ENCODE measurements around the gene PREB.

PREB gene

GRCh38 chr2:27152796-27153464 is 18.5 kb upstream of the PREB start:
- DNase-seq (ENCODE audit: low read depth, low spot score), result no peak

- DNase-seq (ENCODE audit: low read depth, low spot score), result no peak
These were observed 17.8 kb upstream of the PREB start for GRCh38 chr2:27152102-27152795.

GRCh38 chr2:27150639-27151230 is 16.3 kb upstream of the PREB start:
- no peak for DNase-seq (ENCODE audit: low read depth, low spot score)

- no peak for DNase-seq (ENCODE audit: low read depth, low spot score)
These were observed 15.4 kb upstream of the PREB start for GRCh38 chr2:27149570-27150405.

GRCh38 chr2:27148801-27149439 is 14.5 kb upstream of the PREB start, which contains the start of gene TCF23:
Gene TCF23 (plus strand): TSS chr2:27149004. CDS start chr2:27149134, 130 bp downstream.
- no peak for DNase-seq (ENCODE audit: low read depth, low spot score)

GRCh38 chr2:27147935-27148334 is 13.5 kb upstream of the PREB start:
- no peak for DNase-seq (ENCODE audit: low read depth, low spot score)

GRCh38 chr2:27145682-27146081 is 11.2 kb upstream of the PREB start:
- no peak for DNase-seq (ENCODE audit: low read depth, low spot score)

- DNase-seq (ENCODE audit: low read depth, low spot score), result no peak
These were observed 8.8 kb upstream of the PREB start for GRCh38 chr2:27143285-27143684.

- no peak for DNase-seq (ENCODE audit: low read depth, low spot score)
These were observed 4.9 kb upstream of the PREB start, which contains the start of gene PRR30 for GRCh38 chr2:27139310-27139709. Gene PRR30 (minus strand): TSS chr2:27139410. CDS start chr2:27138329, 1,081 bp downstream.

GRCh38 chr2:27138111-27138510 is 3.7 kb upstream of the PREB start:
- DNase-seq (ENCODE audit: low read depth, low spot score), result no peak

- DNase-seq (ENCODE audit: low read depth, low spot score), result no peak
These were observed 3.0 kb upstream of the PREB start for GRCh38 chr2:27137322-27137935.

- DNase-seq (ENCODE audit: low read depth, low spot score), result no peak
These were observed 2.3 kb upstream of the PREB start for GRCh38 chr2:27136751-27137150.

- no peak for DNase-seq (ENCODE audit: low read depth, low spot score)
These were observed 1.1 kb upstream of the PREB start for GRCh38 chr2:27135478-27135955.

GRCh38 chr2:27134781-27135477 is 493 bp upstream of the PREB start:
- no peak for DNase-seq (ENCODE audit: low read depth, low spot score)

- DNase-seq (ENCODE audit: low read depth, low spot score), result no peak
These were observed 1.1 kb downstream of the PREB start for GRCh38 chr2:27133195-27133875.

- DNase-seq (ENCODE audit: low read depth, low spot score), result no peak
These were observed 3.0 kb downstream of the PREB start for GRCh38 chr2:27131429-27131828.

- DNase-seq (ENCODE audit: low read depth, low spot score), result no peak
These were observed 4.0 kb downstream of the PREB start for GRCh38 chr2:27130396-27130795.

GRCh38 chr2:27128668-27129571 is 5.5 kb downstream of the PREB start:
- DNase-seq (ENCODE audit: low read depth, low spot score), result no peak
